Peyer's patch (tissue), 4 donors: ENCODE measurements around the gene PPM1E.

Experiments used
- CTCF ChIP-seq, 6 experiments: fragments of 450-650 bp in 4 of 6; fragments of 200-600 bp in 2 of 6; sonication (generic) in 1 of 6; IDR thresholded peaks; one replicate each; pipeline ENCODE4 v1.5.1; 2017 to 2019; ENCODE audit warnings: antibody characterized with exemption in 6 of 6, mild to moderate bottlenecking in 3 of 6, moderate library complexity in 1 of 6
- POLR2A ChIP-seq, 2 donors: fragments of 450-650 bp; IDR thresholded peaks; one replicate each; pipeline ENCODE4 v1.5.1; 2017; ENCODE audit warnings: antibody characterized with exemption in 2 of 2, mild to moderate bottlenecking in 2 of 2, moderate library complexity in 2 of 2

GRCh38 chr17:59001158-59001814 is 245.6 kb downstream of the PPM1E start:
- TF ChIP-seq CTCF (IDR thresholded peaks at IDR 0.05) (no peak), POLR2A (IDR thresholded peaks at IDR 0.05) (no peak)
